ENCODE results near the gene C11orf42.

GRCh38 chr11:6156628-6157359, 48.6 kb upstream of the C11orf42 start:
- TF ChIP-seq ZC3H10 (CRISPR knock-in tag; IDR thresholded peaks at IDR 0.05) (no peak), PPARA (CRISPR knock-in tag; IDR thresholded peaks at IDR 0.05; ENCODE audit: borderline replicate concordance) (no peak), ZNF565 (CRISPR knock-in tag; conservative IDR thresholded peaks at IDR 0.05; ENCODE audit: low read depth) (no peak), ZFP3 (CRISPR knock-in tag; IDR thresholded peaks at IDR 0.05) (no peak), ARNTL (CRISPR knock-in tag; IDR thresholded peaks at IDR 0.05; ENCODE audit: borderline replicate concordance, low read depth) (no peak), ZFP30 (CRISPR knock-in tag; IDR thresholded peaks at IDR 0.05) (no peak), OSR1 (CRISPR knock-in tag; IDR thresholded peaks at IDR 0.05) (no peak)
- TF ChIP-seq, protein P1, sequence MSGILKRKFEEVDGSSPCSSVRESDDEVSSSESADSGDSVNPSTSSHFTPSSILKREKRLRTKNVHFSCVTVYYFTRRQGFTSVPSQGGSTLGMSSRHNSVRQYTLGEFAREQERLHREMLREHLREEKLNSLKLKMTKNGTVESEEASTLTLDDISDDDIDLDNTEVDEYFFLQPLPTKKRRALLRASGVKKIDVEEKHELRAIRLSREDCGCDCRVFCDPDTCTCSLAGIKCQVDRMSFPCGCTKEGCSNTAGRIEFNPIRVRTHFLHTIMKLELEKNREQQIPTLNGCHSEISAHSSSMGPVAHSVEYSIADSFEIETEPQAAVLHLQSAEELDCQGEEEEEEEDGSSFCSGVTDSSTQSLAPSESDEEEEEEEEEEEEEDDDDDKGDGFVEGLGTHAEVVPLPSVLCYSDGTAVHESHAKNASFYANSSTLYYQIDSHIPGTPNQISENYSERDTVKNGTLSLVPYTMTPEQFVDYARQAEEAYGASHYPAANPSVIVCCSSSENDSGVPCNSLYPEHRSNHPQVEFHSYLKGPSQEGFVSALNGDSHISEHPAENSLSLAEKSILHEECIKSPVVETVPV (CRISPR knock-in tag; IDR thresholded peaks at IDR 0.05) = no peak
- TF ChIP-seq, protein P2, sequence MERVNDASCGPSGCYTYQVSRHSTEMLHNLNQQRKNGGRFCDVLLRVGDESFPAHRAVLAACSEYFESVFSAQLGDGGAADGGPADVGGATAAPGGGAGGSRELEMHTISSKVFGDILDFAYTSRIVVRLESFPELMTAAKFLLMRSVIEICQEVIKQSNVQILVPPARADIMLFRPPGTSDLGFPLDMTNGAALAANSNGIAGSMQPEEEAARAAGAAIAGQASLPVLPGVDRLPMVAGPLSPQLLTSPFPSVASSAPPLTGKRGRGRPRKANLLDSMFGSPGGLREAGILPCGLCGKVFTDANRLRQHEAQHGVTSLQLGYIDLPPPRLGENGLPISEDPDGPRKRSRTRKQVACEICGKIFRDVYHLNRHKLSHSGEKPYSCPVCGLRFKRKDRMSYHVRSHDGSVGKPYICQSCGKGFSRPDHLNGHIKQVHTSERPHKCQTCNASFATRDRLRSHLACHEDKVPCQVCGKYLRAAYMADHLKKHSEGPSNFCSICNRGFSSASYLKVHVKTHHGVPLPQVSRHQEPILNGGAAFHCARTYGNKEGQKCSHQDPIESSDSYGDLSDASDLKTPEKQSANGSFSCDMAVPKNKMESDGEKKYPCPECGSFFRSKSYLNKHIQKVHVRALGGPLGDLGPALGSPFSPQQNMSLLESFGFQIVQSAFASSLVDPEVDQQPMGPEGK (CRISPR knock-in tag; IDR thresholded peaks at IDR 0.05; ENCODE audit: borderline replicate concordance) = no peak
